Measurements from ENCODE around the gene TNS4. TPM values are rescaled to one million over a fixed set of nuclear protein-coding genes. Genes with fewer than 3 reads are reported as not detected.
A peak's percentile ranks its signal among the peaks of the same experiment; 100 is the strongest.

TNS4 gene
- total RNA-seq, 1 experiment from 2014 or later = 0.21 TPM

DNA sequence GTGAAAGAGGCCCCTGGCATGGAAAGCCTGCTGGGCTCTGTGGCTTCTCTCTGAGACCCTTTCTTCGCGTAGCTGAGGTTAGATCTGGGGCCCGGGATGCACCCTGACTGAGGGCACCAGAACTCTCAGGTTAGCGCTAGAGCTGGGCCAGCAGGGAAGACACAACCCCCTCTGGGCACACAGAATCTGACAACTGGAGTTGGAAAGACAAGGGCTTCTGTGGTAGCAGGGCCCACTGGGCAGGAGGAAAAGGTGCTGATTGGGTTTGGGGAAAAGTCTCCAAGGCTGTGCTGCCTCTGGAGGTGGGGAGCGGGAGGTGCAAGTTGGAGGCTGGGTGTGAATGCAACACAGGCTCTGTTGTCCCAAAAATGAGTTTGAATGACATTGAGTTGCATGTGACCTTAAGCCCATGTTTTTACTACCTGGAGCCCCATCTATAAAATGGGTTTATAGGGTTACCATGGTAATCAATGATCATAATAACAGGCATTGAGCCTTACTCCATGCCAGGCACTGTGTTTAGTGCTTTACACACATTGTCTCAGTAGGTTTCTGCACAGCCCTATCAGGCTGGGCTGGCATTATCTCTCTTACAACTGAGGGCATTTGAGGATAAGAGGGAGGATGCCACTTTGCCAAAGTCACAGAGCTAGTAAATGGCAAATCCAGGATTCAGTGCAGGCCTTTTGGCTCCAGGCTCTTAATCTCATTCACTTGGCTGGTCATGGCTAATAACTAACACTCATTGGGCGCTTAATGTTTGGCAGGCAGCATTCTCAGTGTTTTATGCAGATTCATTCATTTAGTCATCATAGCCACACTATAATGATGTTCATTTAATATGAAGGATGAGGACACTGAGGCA is 67.6 kb downstream of the TNS4 start:
- H3K27ac Mint-ChIP-seq (ENCODE audit: unreplicated experiment) = no peak overlapping the region
- intact Hi-C loops (cut with micrococcal nuclease; ENCODE audit: unreplicated experiment) = loop anchor here (2.0 to 5.0 kb wide), 2 partner anchors 19 to 451 kb away; partner anchors contain the start of gene PSMD3
- no peaks in the 10 kb centered on the region for H3K9me3 Mint-ChIP-seq (ENCODE audit: low read depth, unreplicated experiment)
- TF ChIP-seq, protein P1, sequence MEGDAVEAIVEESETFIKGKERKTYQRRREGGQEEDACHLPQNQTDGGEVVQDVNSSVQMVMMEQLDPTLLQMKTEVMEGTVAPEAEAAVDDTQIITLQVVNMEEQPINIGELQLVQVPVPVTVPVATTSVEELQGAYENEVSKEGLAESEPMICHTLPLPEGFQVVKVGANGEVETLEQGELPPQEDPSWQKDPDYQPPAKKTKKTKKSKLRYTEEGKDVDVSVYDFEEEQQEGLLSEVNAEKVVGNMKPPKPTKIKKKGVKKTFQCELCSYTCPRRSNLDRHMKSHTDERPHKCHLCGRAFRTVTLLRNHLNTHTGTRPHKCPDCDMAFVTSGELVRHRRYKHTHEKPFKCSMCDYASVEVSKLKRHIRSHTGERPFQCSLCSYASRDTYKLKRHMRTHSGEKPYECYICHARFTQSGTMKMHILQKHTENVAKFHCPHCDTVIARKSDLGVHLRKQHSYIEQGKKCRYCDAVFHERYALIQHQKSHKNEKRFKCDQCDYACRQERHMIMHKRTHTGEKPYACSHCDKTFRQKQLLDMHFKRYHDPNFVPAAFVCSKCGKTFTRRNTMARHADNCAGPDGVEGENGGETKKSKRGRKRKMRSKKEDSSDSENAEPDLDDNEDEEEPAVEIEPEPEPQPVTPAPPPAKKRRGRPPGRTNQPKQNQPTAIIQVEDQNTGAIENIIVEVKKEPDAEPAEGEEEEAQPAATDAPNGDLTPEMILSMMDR (IDR thresholded peaks at IDR 0.05; ENCODE audit: unreplicated experiment) = no peak
- H3K4me1 Mint-ChIP-seq (ENCODE audit: low read depth, unreplicated experiment) = no peaks in the 10 kb centered on the region
- H3K4me3 Mint-ChIP-seq (ENCODE audit: low read depth, unreplicated experiment) = no peak overlapping the region
- peaks cover 43% of the 10 kb centered on the region for H3K27me3 Mint-ChIP-seq (ENCODE audit: unreplicated experiment)
- peak; percentile 94 for DNase-seq
- BruUV-seq (replicated peaks) = no TSS peak
- CTCF ChIA-PET = interaction anchor here (0.6 to 5.8 kb wide), 18 partner anchors 8 to 475 kb away, joined by 3 to 45 read pairs (median 6); partner anchors contain the start of genes IGFBP4 and TOP2A
- no peaks in the 10 kb centered on the region for H3K36me3 Mint-ChIP-seq (ENCODE audit: insufficient read depth, unreplicated experiment)

DNA sequence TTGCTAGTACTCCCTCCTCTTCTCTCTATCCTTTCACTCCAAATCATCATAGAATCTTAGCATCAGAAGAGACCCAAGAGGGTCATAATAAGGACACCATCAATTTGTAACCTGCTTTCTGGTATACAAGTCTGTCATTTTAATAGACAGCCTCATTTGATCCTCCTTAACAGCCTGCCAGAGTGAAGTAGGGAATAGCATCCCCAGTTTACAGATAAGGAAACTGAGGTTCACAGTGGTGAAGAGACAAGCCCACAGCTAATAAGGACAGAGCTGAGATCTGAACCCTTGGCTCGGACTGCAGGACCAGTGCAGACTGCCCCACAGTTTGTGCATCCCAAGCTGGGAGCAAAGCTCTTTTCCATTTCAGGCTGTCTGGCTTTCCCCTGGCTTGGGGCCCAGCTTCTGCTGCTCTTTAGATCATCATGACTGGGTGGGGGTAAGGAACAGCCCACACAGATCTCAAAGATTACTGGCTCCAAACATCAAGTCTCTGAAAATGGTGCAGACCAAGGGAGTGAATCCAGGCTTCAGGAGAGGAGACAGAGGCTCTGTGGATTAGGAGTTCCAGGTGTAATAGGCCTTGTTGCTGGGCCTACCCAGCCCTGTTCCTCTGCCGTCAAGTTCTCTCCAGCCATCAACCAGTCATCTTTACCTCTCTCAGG is 68.4 kb downstream of the TNS4 start:
- intact Hi-C loops (cut with micrococcal nuclease; ENCODE audit: unreplicated experiment) = loop anchor here (2.0 to 5.0 kb wide), 2 partner anchors 20 to 451 kb away; partner anchors contain the start of gene PSMD3
- BruUV-seq (replicated peaks) = no TSS peak
- H3K27ac Mint-ChIP-seq (ENCODE audit: unreplicated experiment) = no peak overlapping the region
- H3K27me3 Mint-ChIP-seq (ENCODE audit: unreplicated experiment) = peaks cover 50% of the 10 kb centered on the region
- CTCF ChIA-PET = interaction anchor here (0.7 to 5.8 kb wide), 14 partner anchors 10 to 474 kb away, joined by 3 to 45 read pairs (median 6); partner anchors contain the start of genes IGFBP4 and TOP2A
- TF ChIP-seq, protein P1 (IDR thresholded peaks at IDR 0.05; ENCODE audit: unreplicated experiment) = no peak
- peaks cover 1% of the 10 kb centered on the region for H3K9me3 Mint-ChIP-seq (ENCODE audit: low read depth, unreplicated experiment)
- no peak overlapping the region for H3K4me3 Mint-ChIP-seq (ENCODE audit: low read depth, unreplicated experiment)
- no peaks in the 10 kb centered on the region for H3K36me3 Mint-ChIP-seq (ENCODE audit: insufficient read depth, unreplicated experiment)
- no peaks in the 10 kb centered on the region for H3K4me1 Mint-ChIP-seq (ENCODE audit: low read depth, unreplicated experiment)
- no peak for DNase-seq

GRCh38 chr17:40431231-40431602 is 70.2 kb downstream of the TNS4 start:
- Mint-ChIP-seq H3K27ac (ENCODE audit: unreplicated experiment) (no peak overlapping the region), H3K27me3 (ENCODE audit: unreplicated experiment) (peaks cover 55% of the 10 kb centered on the region), H3K4me3 (ENCODE audit: low read depth, unreplicated experiment) (no peak overlapping the region), H3K9me3 (ENCODE audit: low read depth, unreplicated experiment) (peaks cover 4% of the 10 kb centered on the region), H3K4me1 (ENCODE audit: low read depth, unreplicated experiment) (no peaks in the 10 kb centered on the region), H3K36me3 (ENCODE audit: insufficient read depth, unreplicated experiment) (no peaks in the 10 kb centered on the region)
- CTCF ChIA-PET = interaction anchor here (0.6 to 5.8 kb wide), 22 partner anchors 9 to 586 kb away, joined by 3 to 45 read pairs (median 5); partner anchors contain the start of genes GJD3, IGFBP4 and TOP2A
- no TSS peak for BruUV-seq (replicated peaks)
- TF ChIP-seq, protein P1 (IDR thresholded peaks at IDR 0.05; ENCODE audit: unreplicated experiment) = no peak
- no peak for DNase-seq
- intact Hi-C loops (cut with micrococcal nuclease; ENCODE audit: unreplicated experiment) = loop anchor here (5.0 kb wide), 1 partner anchor 449 kb away; the partner anchor contains the start of gene PSMD3
